Measurements from ENCODE around the gene DCN.
A peak's percentile ranks its signal among the peaks of the same experiment; 100 is the strongest.

DCN gene

DNA sequence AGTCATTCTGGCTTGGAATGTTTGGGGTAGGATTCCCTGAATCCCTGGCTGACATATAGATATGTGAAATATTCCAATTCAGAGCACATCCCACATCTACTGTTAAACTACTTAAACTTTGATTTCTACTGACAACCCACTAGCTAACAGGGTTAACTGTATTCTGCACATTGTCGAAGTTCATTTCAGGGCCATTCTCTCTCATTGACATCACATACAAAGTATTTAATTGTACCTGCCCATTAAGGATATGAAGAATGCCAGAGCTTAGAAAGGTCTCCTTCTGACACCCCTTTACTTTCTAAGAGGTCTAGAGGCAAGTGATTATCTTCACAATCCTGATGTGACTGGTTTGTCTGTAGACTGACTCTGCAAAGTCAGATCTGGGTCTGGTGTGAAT lies 2.8 kb upstream of the DCN start:
- DNase-seq = no peak

DNA sequence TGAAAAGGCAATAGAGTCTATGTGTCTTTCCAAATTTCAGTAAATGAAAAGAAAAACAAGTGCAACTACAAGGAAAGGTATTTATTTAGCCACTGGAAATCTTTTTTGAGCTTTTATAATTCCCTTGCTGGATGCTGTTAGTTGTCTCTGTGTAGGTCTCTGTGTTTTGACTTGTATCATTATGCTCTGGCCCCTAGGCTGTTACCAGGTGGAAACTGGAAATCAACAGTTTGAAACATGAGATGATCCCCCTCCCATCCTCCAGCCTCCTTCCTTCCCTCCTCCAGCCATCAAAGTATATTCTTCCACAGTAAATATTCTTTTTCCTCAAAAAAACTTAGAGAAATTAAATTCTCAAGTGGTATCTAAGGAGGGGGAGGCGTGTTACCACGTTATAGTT lies 934 bp upstream of the DCN start:
- DNase-seq = no peak

DNA sequence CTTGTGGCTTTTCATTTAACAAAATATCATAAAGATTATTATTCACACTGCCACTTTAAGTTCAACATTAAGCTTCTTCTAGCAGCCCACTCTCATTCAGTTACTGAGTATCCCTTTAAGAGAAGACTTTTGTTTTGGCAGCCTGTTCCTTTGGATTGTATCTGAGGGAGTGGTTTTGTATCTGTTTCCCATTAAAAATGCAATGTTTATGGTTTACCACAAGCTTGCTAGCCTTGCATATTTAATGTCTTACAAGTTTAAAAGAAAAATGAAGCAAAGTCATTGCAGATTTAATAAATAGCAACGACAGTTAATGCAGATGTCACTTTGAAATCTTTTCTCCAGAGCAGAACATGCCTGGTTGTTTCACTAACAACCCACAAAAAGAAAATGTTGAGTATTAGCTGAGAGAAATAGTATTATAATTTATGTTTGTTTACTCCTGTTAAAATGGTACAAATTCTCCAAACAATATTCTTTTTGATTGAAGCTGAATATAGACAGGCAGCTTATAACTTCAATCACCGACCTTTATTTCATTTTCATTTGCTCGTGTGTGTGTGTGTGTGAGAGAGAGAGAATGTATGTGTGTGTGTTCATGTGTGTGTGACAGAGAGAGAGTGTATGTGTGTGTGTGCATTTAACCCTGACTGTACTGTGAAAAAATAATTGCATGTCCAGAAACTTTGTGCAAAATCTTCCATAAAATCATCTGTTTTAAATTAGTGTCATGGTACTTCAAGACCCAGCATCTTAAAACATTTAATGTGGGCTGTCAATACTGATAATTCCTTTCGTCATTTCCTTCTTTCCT lies 1.8 kb downstream of the DCN start:
- DNase-seq = no peak

DNA sequence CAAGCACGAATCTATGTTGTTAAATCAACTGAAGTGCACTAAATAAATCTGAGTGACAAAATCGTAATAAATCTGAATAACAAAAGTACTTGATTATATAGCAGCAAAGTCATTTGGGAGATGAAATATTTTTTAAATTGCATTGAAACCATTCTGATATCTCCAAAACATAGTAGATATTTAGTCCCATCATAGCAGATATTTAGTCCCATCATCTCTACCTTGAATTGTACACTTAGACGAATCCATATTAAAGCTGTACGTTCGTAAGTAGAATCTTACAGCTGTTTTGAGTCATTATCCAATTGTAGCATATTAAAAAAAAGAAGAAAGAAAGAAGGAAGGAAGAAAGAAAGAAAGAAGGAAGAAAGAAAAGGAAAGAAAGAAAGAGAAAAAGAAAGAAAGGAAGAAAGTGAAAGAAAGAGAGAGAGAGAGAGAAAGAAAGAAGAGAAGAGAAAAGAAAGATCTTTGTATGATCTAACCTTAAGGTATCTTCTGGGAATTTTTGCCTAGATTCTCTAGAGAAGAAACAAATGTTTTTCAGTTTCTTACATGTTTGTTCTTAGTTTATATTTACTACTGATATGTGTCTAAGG lies 2.6 kb downstream of the DCN start:
- no peak for DNase-seq

DNA sequence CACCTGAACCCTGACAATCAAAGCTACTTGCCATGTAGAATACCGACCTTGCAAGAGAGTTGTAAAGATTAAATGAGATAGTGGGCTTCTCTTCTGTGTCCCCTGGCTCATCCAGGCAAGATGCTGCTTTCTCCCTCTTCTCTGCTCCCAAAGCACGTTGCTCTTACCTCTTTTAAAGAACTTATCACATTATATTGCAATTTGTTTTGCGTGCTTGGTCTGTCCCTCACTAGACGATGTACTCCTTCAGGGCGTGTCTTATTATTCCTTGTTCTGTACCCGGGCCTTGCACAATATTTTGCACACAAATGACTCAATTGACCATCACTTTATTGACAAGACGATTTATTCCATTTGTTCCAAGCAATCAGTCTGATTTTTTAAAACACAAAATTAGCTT lies 3.3 kb downstream of the DCN start:
- DNase-seq = no peak

DNA sequence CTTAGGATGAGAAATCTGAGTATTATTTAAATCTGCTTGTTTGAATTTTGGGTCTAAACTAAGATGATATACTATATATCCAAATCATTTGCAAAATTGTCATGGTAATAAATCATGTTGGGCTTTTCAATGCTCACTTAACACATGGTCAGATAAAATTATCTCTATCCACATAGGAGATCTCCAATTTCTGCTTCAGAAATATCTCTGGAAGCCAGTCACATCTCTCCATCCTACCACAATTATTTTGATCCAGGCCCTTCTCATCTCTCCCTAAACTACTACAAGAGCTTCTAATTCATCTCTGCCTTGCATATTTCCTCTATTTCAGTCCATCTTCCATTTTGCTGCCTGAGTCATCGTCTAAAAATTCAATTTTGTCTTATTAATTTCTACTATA lies 3.8 kb downstream of the DCN start:
- DNase-seq = no peak

DNA sequence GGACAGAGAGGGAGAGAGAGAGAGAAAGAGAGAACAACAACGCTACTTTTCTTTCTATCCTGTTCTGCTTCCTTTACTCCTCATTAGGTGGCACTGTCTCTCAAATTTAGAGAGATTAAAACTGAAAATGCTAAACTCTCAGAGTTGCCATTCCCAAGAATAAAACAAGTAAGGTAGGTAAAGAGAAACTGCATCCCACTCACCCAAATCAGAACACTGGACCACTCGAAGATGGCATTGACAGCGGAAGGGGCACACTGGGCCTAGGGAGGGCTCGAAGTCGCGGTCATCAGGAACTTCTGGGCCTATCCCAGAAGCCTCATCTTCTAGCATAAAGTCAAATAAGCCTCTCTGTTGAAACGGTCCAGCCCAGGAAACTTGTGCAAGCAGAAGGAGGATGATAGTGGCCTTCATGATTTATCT lies 4.5 kb downstream of the DCN start:
- DNase-seq = peak; percentile 6

DNA sequence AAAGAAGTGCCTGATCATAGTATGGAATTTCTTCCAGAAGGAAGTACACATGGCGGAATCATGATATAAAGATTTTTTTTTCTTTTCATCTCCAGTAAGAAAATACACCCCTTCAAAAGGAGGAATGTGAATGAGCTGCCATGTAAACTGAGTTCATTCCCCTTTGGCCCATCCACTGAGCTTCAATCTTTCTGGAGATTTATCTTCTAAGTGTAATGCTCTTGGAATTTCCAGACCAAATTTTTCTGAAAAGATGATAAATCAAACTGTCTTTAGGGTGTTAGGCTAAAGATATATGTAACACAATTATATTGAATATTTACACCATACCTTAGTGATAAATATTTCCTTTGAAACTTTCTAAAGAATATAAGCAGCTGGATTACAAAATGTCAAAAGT lies 5.2 kb downstream of the DCN start:
- no peak for DNase-seq

DNA sequence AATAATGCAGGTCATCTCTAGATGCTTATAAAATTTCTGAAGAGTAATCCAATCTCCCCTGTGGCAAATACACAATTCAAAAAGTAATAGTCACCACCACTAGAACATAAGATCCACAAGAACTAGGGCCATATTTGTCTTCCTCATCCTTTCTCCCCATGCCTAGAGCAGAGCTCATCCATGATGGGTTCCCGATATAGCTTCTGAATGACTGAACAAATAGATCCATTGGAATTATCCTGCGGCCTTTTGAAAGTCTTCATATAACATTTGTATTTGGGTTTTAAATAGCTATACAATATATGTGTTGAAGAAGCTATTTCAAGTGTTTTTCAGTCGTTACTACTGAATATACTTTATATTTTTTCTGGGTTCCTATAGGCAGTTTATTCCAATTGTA lies 5.7 kb downstream of the DCN start:
- DNase-seq = no peak

DNA sequence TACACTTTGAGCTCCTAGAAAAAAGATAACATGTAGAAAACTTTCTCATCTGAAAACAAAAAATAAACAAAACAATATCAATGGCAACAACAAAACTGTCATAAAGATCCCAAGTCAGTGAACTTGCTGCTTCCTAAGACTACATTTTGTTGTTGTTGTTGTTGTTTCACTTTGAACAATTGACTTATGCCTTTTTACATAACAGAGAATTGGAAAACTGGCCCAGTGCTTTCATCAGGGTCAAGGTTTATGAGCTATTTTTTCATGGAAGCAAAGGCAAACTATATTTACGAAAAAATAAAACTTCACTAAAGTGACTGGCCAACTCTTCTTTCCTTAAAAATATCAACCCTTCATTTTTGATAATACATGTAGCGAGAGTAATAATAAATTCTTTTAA lies 6.3 kb downstream of the DCN start:
- no peak for DNase-seq

DNA sequence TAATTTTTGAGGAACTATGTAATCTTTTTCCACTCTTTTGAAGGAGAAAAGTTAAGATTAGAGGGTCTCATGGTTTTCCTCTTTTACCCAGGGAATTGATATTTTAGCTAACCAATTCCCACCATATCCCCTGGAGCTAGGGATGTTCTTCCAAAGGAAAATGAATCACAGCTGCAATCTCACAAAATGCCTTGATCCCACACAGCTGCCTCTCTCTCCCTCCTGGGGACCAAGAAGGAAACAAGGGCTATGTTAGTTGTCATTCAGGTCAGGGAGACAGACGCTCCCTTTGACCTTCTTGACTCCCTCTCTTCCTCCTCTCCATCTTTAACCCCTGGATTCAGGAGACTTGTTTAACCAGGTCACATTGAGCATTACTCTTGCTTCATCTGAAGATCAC lies 9.5 kb downstream of the DCN start:
- no peak for DNase-seq

DNA sequence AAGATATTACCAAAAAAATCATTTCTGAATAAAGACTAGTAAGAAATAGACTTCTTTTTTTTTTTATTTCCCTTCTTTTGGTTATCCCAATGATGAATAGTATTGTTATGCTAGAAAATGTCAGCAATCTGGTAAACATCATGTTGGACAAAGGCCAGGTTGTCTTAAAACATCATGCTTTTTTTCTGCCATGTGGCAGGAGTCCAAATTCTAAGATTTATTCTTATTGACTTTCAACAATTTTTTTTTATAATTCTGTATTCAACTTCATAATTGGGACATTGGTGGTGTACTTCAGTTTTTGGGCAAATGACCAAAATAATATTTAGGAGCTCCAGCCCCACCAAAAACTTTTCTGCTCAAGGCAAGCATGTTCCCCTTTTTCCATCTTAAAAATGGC lies 10.5 kb downstream of the DCN start:
- no peak for DNase-seq

DNA sequence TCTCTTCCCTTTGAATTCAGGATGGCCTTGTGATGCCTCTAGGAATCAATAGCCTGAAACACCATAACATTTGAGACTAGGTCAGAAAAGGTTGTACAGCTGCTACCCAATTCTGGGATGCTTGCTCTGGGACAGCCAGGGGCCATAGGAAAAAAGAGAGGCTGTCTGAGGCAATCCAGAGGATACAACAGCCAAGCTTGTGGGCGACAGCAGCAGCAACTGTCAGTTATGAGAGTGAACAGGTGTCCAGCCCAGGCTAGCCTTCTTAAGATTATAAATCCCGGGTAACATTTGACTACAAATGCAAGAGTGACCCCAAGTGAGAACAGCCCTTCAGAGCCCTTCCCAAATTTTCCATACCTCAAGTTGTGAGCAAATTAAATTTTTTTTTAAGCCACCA lies 11.1 kb downstream of the DCN start:
- DNase-seq = no peak

DNA sequence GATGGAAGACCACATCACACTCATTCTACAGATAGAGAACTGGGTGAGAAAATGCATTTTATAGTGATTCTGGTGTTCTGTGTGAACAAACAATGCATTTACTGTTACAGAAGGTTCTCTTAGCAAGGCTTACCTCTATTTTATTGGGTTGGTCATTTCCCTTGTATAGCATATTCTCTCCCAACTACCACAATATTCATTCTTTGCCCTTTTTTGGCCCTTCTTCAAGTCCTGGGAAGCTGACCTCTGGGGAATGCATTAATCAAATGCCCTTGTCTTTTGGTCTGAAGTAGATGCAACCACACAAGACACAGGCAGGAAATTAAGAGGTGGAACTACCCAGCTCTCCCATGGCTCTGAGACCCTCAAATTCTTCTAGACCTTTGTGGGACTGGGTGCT lies 19.5 kb downstream of the DCN start:
- no peak for DNase-seq

DNA sequence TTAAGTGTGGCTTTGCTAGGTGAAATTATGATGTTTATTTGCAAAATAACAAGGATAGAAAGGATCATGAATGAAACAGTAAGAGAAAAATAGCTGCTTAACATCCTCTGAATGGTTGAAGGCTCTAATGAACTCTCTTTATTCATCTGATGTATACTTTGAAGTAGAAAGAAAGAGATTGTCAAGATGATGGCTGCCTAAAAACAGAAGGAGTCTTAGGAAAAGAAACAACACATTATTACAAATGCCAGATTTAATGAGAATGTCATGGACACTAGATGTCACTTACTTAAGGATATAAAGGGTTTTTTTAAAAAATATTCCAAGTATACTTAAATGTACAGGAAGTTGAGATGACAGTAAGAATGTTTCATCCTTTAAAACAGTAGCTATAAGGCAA lies 21.6 kb downstream of the DCN start:
- DNase-seq = no peak

DNA sequence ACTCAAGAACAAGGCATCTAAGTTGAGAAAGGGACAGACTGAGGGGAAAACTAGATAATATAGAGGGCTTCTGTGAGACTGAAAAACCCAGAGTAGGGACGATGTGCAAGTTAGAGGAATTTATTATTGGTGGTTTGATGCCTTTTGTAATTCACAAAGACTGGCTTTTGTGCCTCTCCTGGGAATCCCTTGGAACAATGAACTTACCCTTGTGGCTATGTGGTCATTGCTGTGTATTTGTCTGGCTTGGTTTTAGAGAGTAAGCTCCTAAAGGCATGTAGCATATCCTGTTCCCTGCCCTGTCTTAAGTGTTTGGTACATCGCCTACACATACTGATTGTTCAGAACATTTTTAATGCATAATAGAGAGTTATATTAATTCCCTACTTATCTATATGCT lies 26.6 kb downstream of the DCN start:
- no peak for DNase-seq

DNA sequence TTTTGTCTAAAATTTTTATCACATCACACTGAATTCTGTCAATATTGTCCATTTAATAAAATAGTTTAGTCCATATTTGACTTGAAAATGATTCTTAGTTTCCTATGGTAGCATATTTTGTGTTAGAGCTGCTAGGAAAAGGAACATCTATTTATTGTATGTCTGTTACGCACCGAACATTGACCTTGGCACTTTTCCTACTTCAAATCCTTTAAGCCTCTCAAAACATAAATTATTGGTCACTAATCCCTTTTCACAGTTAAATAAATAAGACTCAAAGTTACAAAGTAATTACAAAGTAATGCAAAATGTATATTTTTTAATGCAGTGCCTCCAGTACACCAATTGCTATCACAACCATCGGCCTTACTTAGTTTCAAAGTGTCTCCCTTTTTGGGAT lies 28.5 kb downstream of the DCN start:
- DNase-seq = no peak

DNA sequence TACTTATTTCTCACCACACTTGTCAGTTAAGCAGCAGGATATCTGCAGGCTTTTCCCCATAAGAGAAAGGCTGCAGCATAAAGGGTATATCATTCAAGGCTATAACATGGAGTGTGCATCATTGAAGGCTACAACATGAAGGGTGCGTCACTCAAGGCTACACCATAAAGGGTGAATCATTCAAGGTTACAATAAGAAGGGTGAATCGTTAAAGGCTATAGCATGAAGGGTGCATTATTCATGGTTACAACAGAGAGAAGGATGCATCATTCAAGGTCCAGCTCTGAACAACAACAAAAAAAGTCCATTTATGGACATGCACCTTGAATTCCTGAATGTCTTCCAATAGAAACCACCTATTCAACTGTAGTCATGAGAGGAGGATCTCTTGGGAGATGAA lies 38.6 kb downstream of the DCN start:
- DNase-seq = no peak

DNA sequence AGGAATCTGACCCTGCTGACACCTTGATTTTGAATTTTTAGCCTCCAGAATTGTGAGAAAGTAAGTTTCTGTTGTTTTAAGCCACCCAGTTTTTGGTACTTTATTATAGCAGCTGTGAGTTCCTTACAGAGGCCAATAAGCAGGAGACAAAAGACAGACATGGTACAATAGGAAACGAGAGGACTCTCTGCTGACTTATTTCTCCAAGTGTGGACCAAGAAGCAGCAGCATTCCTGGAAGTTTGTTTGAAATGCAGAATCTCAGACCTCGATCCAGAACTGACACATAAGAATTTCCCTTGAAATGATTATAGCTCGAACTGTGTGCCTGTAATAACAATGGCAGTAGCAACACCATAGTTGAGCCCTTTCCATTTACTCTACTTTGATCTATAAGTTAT lies 39.4 kb downstream of the DCN start:
- no peak for DNase-seq

DNA sequence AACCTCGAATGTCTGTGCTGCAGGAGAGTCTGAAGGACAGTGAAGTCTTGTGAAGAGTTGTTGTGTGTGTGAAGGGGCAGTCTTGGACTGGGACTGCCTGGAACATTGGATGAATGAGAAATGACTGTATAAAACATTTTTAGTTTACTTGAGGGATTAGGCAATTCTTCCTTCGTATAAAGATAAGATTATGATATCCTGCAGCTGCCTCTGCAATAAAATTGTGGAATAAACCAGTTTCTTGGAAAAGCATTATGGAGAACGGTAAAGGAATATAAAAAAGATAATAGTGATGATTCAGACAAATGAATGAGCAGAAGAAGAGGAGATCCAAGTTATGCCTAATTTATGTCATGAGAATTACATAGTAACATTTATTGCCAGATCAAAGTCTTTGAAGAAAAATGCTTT lies 40.4 kb downstream of the DCN start:
- no peak for DNase-seq

DNA sequence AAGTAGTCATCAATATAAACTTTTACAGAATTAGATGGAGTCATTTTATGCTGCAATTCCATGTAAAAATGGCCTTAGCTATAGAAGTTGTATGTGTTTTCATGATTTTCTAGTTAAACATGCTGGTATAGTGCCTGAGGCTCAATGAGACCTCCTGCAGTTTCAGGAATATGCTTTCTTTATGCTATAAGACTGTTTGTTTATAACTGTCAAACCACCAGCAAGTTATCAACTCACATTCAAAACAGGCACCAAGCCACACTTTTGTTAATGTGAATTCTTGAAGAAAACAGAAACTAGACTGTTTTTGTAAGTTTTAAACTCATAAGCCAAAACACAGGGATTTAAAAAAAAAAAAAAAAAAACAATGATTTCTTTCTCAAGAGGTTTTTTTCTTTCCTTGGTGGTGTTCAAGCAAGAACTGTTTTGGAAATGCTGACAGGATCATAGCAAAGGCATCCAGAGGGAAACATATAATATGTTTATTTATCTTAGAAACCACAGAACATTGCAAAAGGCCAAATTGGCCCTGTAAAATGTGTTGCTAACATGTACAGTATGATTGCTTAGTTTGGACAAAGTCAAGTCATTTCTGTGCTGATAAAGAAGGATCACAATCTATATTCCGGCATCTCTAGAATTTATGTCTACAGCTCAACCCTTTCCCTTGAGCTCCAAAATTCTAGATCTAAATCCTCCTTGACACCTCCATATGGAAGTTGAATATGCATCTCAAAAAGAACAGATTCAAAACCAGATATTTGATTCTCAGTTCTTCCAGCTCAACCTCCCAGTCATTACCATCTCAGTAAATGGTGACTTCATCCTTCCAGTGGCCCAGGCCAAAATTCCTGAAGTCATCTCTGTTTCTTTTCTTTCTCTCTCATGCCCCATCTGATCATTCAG lies 42.3 kb downstream of the DCN start:
- no peak for DNase-seq

DNA sequence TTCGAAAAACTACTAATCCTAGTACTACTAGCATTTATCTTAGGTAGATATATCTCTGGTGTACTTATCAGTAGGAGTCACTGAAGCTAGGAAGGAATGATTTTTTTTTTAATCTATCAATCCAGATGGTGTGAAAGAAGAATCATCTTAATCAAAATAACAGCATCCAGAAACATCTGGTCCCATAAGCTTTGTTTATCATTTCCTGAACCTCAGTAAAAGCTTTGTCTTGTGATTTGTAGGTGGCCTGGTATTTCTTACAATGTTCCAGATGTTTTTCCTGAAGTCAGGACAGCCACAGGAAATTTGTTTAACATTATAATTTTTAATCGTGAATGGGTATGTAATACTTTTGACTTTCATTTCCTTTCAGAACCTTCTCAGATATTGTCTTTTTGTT lies 43.3 kb downstream of the DCN start:
- no peak for DNase-seq

DNA sequence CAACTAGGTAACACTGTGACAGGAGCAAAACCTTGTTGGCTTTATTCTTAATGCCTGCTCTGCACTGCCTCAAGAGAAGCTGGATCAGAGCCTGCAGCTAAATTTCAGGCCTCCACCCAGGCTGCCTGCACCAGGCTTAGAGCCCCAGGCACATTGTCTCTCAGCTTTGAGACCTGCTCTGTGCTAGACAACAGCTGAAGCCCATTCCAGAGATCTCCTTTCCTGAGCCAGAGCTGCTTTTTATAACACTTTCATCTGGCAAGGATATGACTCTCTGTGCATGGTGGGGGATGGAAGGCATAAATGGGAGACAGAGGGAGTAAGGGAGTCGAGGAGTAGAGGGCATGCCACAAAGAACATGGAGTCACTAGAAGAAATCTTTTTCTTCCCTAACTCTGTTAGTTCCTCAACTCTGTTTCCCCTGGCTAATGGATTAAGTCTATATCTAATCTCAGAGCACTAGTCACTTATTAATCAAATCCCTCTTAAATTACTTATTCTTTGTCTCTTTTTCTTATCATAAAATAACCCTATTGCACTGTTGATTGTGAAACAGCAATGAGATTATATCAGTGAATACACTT lies 44.2 kb downstream of the DCN start:
- no peak for DNase-seq

DNA sequence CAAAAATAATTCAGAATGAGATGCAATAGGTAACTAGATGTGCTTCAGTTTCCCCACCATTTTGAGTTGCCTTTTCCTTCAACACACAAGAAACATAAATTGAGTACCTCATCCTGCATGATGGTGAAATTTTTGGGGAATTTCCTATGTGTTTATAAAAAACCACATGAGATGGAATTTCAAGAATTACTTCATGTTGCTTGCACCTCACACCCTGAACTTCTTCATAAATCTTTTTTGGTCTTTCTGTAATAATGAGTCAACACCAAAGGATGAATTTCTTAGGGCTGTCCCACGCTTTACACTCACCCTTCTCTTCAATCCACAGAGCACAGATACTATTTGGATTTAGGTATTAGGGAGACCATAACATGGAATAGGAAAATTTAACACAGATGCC lies 48.7 kb downstream of the DCN start:
- DNase-seq = no peak
